Measurements from ENCODE around the gene CHMP2A. TPM values are rescaled to one million over a fixed set of nuclear protein-coding genes. Genes with fewer than 3 reads are reported as not detected.

Gene CHMP2A
- total and polyA plus RNA-seq, 10 of the 15 experiments (the other 5 are each of a cell fraction or from before 2014, with no cell fraction given): 69.5 to 172 (median 109) TPM

DNA sequence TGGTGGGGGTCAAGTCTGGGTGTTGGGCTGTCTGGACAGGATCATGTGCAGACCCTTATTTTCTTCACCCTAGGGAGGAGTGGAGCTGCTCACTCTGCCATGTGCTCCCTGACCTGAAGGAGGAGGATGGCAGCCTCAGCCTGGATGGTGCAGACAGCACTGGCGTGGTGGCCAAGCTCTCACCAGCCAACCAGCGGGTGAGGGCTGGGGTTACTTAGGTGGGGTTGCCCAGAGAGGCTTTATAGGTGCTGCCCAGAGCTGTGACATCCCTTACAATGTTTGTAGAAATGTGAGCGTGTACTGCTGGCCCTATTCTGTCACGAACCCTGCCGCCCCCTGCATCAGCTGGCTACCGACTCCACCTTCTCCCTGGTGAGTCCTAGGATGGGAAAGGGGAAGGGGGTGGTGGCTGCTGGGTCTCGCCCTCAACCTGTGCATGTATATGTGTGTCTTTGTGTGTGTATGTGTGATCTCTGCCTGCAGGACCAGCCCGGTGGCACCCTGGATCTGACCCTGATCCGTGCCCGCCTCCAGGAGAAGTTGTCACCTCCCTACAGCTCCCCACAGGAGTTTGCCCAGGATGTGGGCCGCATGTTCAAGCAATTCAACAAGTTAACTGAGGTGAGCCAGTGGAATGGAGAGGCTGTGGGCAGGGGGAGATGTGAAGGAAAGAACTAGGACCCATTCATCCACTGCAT is 5.1 kb downstream of the CHMP2A start:
- FAIRE-seq (no peak), ATAC-seq (no peak), DNase-seq (ENCODE audit: low read depth, low spot score) (no peak)
- H3K4me2 ChIP-seq (ENCODE audit: control insufficient read depth, insufficient read depth): no peak overlapping the region; the same call in 1 of the 2 replicates
- 77% methylated on average over 11 of the region's 11 CpGs for WGBS (ENCODE audit: insufficient coverage, insufficient replicate concordance, low lambda C conversion rate, missing lambda C conversion rate)
- H3K27me3 ChIP-seq (replicated peaks in 1 of 2; ENCODE audit: control insufficient read depth in 2 of 2, insufficient read depth in 2 of 2, low read length in 1 of 2): no peaks in the 10 kb centered on the region
- no peaks in the 10 kb centered on the region for H3K9me3 ChIP-seq (replicated peaks; ENCODE audit: control insufficient read depth, insufficient read depth, low read length)
- ChIA-PET POLR2A (no interaction called here), CTCF (no interaction called here), SMC1A (ENCODE audit: uncharacterized antibody, unreplicated experiment) (interaction anchor here (0.5 kb wide), 1 partner anchor 531 kb away, joined by 3 read pairs; no protein-coding TSS in a partner anchor), RAD21 (ENCODE audit: unreplicated experiment) (no interaction called here)
- no TSS peak for BruUV-seq (replicated peaks)
- intact Hi-C loops (cut with micrococcal nuclease; ENCODE audit: unreplicated experiment): no loop called here
- TF ChIP-seq, protein P1, sequence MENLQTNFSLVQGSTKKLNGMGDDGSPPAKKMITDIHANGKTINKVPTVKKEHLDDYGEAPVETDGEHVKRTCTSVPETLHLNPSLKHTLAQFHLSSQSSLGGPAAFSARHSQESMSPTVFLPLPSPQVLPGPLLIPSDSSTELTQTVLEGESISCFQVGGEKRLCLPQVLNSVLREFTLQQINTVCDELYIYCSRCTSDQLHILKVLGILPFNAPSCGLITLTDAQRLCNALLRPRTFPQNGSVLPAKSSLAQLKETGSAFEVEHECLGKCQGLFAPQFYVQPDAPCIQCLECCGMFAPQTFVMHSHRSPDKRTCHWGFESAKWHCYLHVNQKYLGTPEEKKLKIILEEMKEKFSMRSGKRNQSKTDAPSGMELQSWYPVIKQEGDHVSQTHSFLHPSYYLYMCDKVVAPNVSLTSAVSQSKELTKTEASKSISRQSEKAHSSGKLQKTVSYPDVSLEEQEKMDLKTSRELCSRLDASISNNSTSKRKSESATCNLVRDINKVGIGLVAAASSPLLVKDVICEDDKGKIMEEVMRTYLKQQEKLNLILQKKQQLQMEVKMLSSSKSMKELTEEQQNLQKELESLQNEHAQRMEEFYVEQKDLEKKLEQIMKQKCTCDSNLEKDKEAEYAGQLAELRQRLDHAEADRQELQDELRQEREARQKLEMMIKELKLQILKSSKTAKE (IDR thresholded peaks at IDR 0.05; ENCODE audit: low read depth, poor library complexity, severe bottlenecking): no peak
- TF ChIP-seq POLR2A (IDR thresholded peaks at IDR 0.05; ENCODE audit: low read depth, low read length) (peak; percentile 55), NFXL1 (IDR thresholded peaks at IDR 0.05; ENCODE audit: borderline replicate concordance) (no peak), POLR2AphosphoS2 (IDR thresholded peaks at IDR 0.05; ENCODE audit: low read depth, low read length) (peak; percentile 48; the same call in 1 of the 2 replicates), RUNX3 (IDR thresholded peaks at IDR 0.05; ENCODE audit: low read length) (no peak), NR2C2 (IDR thresholded peaks at IDR 0.05; ENCODE audit: borderline replicate concordance, control insufficient read depth, insufficient read length, low read depth) (no peak)
- peaks cover 19% of the 10 kb centered on the region for H3K4me1 ChIP-seq (ENCODE audit: control insufficient read depth, insufficient read depth, low read length)
- H3K4me3 ChIP-seq: no peak overlapping the region
- no peak overlapping the region for H2AFZ ChIP-seq (ENCODE audit: control insufficient read depth, low read depth, low read length)
- peaks cover 19% of the 10 kb centered on the region for H4K20me1 ChIP-seq (ENCODE audit: control insufficient read depth, insufficient read depth)
- in situ Hi-C loops (cut with MboI): no loop called here
- peaks cover 35 to 50% of the 10 kb centered on the region in 2 experiments; a peak in 3 of 4 replicates for H3K36me3 ChIP-seq (ENCODE audit: control insufficient read depth in 2 of 2, insufficient read depth in 2 of 2, low read length in 1 of 2)
- no peak overlapping the region for H3K27ac ChIP-seq (ENCODE audit: control insufficient read depth, insufficient read depth)
- no peak overlapping the region for H3K9ac ChIP-seq (ENCODE audit: control insufficient read depth, insufficient read depth, low read length)
- peaks cover 47% of the 10 kb centered on the region for H3K79me2 ChIP-seq (ENCODE audit: control insufficient read depth, insufficient read depth, low read length)

All from GM12878 (cell line).